Inflammatory macrophage treated with lipopolysaccharide for 1 hour (primary cell): Measurements from ENCODE around the gene GLE1.

Source experiments
- DNase-seq, 2 donors: peaks; one replicate each; pipeline ENCODE4 v3.0.0-alpha.2; 2020 to 2022

Gene GLE1, protein sequence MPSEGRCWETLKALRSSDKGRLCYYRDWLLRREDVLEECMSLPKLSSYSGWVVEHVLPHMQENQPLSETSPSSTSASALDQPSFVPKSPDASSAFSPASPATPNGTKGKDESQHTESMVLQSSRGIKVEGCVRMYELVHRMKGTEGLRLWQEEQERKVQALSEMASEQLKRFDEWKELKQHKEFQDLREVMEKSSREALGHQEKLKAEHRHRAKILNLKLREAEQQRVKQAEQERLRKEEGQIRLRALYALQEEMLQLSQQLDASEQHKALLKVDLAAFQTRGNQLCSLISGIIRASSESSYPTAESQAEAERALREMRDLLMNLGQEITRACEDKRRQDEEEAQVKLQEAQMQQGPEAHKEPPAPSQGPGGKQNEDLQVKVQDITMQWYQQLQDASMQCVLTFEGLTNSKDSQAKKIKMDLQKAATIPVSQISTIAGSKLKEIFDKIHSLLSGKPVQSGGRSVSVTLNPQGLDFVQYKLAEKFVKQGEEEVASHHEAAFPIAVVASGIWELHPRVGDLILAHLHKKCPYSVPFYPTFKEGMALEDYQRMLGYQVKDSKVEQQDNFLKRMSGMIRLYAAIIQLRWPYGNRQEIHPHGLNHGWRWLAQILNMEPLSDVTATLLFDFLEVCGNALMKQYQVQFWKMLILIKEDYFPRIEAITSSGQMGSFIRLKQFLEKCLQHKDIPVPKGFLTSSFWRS

DNA sequence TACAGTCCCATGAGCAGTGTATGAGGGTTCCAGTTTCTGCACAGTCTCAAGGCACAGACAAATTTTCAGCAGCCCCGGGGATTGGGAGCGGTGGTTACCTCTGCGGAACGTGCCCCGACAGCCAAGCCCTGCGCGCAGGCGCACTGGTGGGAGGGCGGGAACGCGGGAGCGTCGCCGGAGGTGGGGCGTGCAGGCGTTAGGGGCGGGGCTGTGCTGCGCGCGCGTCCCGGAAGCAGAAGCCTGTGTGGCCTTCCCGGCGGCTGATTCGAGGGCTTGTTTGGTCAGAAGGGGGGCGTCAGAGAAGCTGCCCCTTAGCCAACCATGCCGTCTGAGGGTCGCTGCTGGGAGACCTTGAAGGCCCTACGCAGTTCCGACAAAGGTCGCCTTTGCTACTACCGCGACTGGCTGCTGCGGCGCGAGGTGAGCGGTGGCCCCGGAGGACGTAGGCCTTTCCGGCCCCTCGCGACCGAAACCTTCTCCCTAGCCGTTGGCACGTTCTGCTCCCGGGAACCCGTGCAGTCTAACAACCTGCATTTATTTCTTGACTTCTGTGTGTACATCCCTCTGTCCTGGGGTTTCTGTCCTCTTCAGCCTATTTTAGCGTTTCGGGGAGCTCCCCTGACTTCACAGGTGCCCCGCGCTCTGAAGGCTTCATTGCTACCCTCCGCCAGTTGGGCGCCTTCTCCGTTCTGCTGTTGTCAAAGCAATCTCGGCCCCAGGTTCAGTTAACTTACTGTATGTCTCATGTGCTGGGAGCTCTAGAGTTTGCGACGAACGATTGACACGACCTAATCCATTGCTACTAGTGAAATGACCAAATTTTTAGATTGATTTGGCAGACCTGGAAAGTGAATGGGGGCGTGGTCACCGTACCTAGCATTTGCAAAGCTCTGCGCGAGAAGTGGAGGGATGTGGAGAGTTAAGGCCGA is at the start of gene GLE1:
Gene GLE1 (plus strand): TSS at position 235 of the 929 bp plus-strand sequence. CDS start 87 bp downstream, at position 322.
- DNase-seq: peak; percentile 87 to 97

DNA sequence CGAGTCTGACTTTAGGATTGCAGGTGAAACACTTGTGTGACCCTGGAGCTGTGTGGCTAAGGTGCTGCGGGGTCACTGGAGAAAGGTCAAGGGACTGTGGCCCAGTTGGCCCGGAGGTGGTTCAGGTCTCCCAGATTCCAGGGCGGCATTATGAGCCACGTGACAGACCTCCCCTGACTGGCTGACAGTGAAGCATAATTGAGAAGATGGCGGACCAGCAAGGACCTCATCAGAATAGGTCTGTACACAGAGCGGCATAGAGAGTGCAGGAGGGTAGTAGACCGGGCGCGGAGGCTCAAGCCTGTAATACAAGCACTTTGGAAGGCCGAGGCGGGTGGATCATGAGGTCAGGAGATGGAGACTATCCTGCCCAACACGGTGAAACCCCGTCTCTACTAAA is 49.5 kb upstream of the GLE1 start:
- no peak for DNase-seq

DNA sequence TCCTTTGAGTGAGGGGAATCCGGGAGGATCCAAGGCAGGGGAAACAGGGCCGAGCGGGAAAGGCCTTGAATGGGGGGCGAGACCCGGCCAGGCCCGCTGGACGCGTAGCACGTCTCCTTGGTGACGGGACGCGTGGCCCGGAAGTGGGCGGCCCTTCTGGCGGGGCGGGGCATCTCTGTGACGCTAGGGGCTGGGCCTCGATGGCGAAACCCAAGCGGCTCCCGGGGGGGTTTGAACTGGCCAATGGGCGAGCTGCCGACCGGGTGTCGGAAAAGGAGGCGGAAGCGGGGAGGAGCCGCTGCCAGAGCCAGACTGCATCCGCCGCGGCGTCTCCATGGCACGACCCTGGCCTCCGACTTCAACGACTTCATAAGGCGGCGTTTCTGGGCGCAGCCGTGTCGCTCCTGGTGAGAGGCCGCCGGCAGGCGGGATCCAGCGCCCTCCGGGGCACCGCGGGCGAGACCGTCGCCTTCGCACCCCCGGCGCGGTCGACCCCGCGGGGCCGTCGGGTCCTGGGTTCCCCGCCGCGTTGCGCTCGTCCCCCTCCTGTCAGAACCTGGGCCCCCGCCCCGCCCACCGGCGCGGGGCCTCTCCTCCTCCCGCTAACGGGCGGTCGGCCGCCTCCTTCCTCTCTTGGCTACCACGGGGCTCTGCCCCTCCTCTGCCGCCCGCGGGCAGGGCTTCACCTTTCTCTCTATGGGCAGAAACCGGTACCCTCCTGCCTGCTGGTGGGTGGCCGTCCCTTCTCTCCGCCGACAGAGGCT is 48.5 kb upstream of the GLE1 start, which contains the start of gene ODF2:
Gene ODF2 (plus strand): TSS at position 158 of the 764 bp plus-strand sequence. CDS start 86 bp downstream, at position 244.
- DNase-seq: peak; percentile 91 to 98

DNA sequence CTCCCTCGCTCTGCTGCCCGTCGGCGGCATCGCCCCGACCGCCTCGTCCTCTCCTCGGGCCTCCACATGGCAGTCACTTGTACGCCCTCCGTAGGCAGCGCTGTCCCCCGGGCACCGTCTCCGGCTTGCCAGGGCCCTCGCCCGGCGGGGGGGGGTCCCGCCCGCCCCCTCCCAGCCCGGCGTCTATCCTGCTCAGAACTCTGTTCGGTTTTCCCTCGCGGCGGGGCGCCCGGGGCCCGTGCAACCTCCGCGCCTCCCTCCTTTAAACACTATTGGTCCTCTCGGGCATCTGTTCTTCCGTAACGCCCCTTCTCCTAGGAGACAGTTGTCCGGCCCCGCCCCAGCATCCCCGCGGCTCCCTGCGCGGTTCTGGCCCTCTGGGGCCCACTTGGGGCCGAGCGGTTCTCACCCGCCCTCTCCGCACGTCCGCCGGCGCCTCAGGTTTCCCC is 47.9 kb upstream of the GLE1 start:
- peak; percentile 59 to 71 for DNase-seq

DNA sequence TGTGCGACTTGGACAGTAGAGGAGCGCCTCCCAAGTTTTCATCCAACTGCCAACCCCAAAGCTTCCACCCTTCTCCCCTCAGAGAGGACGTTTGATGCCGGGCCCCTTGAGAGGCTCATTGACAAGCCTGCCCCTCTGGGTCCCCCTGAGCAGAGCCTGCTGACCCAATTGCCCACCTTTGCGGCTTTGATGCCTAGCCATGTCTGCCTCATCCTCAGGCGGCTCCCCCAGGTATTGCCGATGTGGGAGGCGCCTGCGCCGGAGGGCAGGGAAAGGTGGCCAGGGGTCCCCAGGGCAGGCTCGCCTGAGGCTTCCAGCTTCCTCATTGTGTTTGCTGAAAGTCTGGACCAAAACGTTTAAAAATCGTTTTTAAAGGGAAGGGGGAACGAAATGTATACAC is 47.3 kb upstream of the GLE1 start:
- DNase-seq: no peak

DNA sequence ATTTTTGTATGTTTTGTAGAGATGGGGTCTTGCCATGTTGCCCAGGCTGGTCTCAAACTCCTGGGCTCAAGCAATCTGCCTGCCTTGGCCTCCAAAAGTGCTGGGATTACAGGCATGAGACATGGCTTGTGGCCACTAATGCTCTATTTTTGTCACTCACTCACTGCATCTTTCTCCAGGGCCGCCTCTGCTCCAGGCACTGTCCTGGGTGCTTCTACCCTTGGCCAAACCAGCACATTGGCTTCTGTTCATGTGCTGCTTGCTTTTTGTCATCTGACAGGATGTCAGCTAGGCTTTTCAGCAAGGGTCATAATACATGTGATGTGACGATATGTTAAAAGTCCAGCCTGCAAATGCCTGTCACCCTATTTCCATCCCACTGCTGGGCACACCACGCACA is 45.5 kb upstream of the GLE1 start:
- no peak for DNase-seq

DNA sequence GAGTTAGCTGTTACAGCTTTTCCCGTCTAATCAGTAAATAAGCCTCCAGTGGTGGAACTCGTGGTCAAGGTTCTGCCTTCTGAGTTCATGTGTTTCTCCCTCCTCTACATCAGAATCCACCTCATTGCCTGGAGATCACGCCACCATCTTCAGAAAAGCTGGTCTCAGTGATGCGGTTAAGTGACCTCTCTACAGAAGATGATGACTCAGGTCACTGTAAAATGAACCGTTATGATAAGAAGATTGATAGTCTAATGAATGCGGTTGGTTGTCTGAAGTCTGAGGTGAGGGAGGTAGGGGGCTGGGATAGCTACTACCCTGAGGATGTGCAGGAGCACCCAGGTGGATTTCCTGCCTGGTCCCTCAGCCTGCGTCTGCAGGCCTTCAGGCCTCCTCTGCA is 35.4 kb upstream of the GLE1 start:
- no peak for DNase-seq

DNA sequence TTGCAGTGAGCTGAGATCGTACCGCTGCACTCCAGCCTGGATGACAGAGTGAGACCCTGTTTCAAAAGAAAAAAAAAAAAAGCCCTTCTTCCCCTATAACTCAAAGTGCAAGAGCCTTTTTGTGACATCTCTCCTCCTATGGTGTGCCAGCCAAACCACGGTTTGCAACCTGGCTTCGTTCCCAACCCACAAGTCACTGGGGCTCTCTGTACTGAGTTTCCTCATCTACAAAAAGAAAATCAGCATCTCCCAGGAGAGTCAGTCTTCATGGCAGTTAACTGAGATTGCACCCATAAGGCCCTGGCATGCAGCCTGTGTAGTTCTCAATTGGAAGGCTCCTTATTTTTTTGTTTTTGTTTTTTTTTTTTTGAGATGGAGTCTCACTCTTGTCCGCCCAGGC is 34.0 kb upstream of the GLE1 start:
- no peak for DNase-seq

DNA sequence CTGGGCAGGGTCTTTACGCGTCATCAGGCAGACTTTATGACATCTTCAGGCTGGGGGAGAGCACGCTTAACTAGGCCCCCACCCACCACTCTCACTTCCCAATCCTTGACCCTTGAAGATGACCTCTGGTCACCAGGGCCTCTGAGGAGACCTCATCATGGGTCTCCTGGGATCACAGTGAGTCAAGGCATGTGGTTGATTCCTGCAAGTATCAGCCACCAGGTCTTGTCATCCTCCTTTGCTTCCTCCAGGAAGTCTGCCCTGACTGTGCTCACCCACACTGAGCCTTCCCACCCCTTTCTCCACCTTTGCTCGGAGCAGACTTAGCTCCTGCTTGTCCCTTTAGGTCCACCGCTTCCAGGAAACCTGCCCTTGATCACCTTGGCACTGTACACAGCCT is 31.4 kb upstream of the GLE1 start:
- DNase-seq: peak in 1 of 2 donors; percentile 41

DNA sequence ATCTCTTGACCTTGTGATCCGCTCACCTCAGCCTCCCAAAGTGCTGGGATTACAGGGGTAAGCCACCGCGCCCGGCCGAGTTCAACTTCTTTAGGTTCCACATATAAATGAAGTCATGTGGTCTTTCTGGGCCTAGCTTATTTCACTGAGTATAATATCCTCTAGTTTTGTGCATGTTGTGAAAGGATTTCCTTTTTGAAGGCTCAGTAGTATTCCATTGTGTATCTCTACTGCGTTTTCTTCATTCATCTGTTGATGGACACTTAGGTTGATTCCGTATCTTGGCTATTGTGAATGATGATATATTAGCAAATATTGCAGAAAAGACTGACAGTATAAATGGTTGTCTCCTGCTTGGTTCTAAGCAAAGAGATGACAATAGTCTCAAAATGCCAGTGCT is 28.7 kb upstream of the GLE1 start:
- no peak for DNase-seq

DNA sequence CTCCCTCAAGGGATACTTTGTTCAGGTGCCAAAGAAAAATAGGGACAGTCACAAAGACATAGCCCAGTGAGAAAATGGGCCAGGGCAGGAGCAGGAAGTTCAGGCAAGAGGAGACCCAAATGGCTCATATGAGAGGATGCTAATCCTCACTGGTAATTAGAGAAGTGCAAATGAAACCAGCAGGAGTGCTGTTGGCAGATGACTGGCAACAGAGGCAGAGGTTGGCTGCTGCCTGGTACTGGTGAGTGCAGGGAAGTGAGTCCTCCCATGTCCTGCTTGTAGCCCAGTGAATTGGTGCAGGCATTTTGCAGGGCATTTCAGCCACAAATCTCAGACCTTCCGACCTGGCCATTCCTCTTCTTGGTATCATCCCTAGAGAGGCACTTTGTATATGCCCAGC is 25.3 kb upstream of the GLE1 start:
- DNase-seq: no peak

DNA sequence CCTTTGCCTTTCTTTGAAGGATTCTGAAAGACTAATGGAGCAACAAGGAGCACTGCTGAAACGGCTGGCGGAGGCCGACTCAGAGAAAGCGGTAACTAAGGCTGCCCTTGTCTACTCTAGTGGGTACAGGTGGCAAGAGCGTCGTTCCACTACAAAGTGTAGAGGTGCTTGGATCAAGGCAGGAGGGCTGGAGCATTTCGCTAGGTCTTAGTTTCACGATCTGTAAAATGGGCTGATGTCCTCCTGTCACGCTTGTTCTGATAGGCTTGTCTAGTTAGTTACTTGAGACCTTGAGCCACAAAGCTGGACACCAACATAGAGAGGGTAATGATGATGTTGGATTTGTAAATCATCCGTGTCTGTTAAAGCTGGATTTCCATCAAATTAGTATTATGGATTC is 23.0 kb upstream of the GLE1 start:
- no peak for DNase-seq

DNA sequence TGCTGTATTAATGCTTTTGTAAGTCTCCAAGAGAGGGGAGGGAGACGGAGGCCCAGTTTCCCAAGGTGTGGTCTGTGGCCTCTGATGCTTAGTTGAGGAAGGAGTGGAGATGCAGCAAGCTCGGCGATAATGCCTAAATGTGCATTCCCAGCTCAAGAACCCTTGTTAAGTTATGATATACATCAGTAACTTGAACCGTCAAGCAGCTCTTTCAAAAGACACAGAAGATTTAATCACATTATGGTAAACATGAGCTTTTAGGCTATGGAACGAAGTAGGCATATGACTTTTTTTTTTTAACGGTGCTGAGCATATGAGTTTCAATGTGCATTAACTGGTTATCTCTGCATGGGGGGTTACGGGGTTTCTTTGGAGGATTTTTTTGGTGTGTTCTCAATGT is 22.3 kb upstream of the GLE1 start:
- DNase-seq: no peak

DNA sequence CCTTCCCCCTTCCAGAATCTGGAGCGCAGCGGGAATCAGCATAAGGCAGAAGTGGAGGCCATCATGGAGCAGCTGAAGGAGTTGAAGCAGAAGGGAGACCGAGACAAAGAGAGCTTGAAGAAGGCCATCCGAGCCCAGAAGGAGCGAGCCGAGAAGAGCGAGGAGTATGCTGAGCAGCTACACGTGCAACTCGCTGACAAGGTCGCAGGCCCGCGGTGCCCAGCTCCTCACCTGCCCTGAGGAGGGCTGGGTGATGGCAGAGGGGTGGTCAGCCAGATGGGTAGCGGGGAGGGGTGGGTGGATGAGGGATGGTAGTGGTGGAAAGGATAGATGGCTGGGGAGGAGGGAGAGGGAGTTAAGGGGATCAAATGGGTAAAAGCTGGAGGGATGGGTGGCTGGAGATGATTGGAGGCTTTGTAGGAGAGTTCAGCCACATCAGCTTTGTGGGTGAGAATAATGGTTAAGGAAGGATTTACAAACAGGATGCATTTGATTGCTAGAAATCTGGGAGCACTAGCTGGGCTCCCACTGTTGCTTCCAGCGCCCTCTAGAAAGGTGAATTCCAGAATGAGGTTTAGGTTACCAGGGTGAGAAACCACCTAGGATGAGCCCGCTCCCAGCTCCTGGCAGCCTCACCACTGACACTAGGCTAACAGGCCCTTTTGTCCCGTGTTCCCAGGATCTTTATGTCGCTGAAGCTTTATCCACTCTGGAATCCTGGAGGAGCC is 19.7 kb upstream of the GLE1 start:
- DNase-seq: no peak

DNA sequence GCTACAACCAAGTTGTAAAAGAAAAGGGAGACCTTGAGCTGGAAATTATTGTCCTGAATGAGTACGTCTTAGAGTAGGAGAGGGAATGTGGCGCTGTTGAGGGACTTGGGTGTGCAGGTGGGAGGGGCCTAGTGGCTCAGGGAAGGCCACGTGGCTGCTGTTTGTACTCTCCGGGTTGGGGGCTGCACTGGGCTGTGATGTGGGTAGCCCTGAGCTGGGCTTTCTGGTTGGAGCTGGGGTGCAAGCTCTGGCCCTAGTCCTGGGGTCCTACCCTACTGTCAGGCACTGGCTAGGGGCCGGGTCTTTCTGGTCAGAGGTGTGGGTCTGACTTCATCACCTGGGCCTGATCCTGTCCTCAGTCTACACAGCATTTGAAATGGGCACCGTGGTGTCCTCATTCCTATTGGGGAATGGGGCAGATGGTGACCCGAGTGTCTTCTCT is 19.1 kb upstream of the GLE1 start:
- no peak for DNase-seq

DNA sequence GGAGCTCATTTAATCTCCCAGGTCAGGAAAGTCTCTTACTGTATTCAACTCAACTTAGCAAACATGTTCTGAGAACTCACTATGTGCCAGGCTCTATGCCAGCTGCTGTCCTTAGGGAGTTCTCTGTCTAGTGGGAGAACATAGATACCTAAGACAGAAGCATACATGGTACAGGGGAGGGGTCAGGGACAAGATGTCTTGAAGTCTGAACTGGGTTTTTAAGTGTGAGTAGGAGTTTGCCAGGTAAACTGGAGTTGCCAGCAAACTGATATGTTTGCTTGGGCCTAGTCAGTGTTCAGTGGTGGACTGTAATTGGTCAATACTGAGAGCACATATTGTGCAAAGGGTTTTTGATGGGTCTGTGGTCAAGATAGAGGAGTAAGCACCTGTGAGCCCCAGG is 18.3 kb upstream of the GLE1 start:
- no peak for DNase-seq

DNA sequence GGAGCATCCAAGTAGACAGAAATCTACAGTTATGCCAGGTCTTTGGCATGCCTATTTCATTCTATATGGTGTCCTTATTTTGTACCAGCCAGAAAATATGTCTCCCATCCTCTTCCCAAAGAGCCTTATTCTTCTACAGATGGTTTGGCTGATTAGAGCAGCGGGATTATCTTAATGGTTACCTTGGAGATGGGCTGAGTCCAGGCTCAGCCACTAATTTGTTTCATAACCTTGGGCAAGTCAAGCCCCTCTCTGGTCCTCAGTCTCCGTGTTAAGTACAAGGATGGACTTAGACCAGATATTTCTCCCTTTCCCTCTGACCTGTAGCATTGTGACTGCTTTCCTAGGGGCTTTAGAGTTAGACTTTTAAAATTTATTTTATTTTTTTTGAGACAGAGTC is 11.1 kb upstream of the GLE1 start:
- no peak for DNase-seq

DNA sequence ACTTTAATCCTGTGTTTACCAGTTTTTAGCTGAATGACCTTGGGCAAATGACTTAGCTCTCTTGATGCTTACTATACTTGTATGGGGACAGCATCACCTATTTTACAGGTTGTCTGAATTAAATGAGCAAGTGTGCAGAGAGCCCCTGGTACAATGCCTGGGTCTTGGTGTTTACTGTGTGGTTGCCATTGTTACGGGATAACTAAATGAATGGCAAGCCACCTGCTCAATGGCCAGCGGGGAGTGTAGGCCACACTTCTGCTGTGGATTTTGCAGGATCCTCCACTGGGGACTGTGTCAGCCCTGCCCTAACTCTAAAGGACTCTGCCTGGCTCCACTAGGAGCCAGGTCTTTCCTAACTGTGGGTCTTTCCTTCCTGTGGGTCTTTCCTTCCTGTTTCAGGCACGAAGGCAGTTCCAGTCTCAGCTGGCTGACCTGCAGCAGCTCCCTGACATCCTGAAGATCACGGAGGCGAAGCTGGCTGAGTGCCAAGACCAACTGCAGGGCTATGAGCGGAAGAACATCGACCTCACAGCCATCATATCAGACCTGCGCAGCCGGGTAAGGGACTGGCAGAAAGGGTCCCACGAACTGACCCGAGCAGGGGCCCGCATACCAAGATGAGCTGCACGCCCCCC is 10.3 kb upstream of the GLE1 start:
- DNase-seq: peak; percentile 30 to 31

DNA sequence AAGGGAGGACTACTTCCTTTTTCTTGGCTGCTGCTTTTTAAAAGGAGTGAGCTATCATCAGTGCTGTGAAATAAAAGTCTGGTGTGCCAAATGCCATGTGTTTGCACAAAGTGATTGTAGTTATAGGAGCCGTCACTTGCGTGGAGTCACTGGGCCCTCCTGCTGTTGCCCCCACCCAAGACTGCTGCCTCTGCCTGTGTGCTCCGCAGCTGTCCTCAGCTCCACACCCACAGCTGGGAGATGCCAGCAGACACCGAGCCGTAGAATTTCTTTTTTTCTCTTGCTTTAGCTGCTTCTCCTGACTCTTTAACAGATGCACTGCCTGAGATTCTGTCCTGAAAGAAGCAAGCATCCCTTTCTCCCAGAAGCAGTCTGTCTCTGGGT is 9.8 kb upstream of the GLE1 start:
- DNase-seq: no peak

DNA sequence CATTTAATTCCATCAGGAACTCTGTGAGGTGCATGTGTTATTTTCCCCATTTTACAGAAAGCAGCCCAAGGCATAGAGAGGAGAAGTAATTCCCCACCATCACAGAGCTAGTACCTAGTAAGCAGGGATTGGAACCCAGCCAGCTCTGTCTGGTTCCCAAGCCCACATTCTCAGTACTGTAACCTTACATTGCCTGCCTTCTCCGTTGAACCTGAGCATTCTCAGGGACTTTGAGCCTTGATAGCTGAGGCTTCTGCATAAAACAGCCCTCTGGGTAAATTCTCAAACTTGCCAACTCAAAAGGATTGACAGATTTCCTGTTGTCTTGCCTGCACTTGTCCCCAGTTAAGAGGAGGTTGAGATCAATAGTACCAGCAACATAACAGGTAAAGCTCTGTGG is 9.2 kb upstream of the GLE1 start:
- DNase-seq: no peak

DNA sequence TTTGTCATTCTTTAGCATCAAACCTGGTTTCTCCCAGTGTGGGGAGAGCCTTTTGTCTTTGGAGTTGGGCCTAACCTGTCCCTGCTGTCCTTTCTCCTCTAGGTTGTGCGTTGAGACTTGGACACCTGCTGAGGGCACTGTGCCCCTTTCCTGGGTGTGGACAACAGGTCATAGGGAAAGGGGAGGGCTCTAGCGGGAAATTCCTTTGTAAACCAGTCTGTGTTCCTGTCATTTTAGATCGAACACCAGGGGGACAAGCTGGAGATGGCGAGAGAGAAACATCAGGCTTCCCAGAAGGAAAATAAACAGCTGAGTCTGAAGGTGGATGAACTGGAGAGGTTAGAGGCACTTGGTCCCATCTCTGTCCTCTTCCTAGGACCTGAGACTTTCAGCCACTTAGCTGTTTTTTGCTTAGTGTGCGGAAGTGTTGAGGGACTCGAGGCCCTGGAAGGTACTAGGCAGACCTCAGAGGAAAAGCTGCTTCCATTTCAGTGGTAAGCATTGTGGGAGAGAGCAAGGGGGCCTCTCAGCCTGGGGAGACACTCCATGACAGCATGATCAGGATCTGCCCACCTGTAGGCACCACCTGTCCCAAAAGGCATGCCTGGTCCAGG is 8.6 kb upstream of the GLE1 start:
- DNase-seq: no peak
